ENCODE data around the gene PDZK1IP1.

PDZK1IP1 gene

DNA sequence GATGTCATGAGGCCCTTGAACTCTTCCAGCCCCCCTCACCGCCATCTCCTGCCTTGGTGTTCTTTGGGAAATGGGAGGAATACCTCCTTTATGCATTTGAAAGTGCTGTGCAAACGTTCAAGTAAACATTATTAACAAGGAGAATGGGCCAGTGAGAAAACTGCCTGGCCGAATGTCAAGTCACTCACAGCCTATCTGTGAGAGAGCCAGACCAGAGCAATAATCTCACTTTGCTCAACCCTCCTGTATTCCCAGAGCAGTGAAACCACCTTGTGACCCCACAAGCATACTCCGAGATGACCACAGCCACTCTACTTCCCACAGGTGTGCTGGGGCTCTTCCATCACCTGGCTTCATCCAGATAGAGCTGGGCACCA lies 37.0 kb upstream of the PDZK1IP1 start:
- H3K4me3 ChIP-seq (ENCODE audit: low read length) = no peak overlapping the region
- DNase-seq (ENCODE audit: low read depth) = no peak
- TF ChIP-seq, protein P1, sequence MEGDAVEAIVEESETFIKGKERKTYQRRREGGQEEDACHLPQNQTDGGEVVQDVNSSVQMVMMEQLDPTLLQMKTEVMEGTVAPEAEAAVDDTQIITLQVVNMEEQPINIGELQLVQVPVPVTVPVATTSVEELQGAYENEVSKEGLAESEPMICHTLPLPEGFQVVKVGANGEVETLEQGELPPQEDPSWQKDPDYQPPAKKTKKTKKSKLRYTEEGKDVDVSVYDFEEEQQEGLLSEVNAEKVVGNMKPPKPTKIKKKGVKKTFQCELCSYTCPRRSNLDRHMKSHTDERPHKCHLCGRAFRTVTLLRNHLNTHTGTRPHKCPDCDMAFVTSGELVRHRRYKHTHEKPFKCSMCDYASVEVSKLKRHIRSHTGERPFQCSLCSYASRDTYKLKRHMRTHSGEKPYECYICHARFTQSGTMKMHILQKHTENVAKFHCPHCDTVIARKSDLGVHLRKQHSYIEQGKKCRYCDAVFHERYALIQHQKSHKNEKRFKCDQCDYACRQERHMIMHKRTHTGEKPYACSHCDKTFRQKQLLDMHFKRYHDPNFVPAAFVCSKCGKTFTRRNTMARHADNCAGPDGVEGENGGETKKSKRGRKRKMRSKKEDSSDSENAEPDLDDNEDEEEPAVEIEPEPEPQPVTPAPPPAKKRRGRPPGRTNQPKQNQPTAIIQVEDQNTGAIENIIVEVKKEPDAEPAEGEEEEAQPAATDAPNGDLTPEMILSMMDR (conservative IDR thresholded peaks at IDR 0.05; ENCODE audit: low read length) = no peak

DNA sequence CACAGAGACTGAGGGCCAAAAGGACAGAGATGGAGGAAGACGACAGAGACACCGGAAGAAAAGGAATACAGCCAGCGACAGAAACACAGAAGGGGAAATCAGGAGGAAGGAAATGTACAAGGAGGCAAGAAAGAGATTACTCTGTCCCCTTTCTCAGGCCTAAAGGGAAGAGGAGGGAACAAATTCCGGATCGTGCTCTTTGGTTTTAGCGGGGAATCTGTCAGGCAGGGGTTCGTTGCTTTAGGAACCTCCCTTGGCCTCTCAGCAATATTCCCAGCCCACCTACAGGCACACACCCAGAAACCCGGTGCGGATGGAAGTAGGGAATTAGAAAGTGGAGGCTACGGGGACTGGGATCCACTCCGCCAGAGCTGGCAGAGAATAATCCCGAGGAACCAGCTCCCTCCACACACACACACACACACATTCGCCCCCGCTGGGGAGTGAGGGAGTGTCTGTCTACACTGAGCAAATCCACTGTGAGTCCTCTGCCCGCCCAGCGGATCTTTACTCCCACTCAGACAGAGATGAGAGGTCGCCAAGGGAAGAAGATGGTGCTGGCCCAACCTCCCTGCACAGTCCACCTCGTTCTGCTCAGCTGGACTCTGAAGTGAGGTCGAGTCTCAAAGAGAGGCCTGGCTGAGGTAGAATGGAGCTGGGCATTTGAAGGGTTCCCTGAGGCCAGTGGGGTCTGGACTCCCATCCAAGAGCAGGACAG lies 36.4 kb upstream of the PDZK1IP1 start:
- H3K4me3 ChIP-seq (ENCODE audit: low read length) = no peak overlapping the region
- DNase-seq (ENCODE audit: low read depth) = no peak
- TF ChIP-seq, protein P1 (conservative IDR thresholded peaks at IDR 0.05; ENCODE audit: low read length) = no peak

DNA sequence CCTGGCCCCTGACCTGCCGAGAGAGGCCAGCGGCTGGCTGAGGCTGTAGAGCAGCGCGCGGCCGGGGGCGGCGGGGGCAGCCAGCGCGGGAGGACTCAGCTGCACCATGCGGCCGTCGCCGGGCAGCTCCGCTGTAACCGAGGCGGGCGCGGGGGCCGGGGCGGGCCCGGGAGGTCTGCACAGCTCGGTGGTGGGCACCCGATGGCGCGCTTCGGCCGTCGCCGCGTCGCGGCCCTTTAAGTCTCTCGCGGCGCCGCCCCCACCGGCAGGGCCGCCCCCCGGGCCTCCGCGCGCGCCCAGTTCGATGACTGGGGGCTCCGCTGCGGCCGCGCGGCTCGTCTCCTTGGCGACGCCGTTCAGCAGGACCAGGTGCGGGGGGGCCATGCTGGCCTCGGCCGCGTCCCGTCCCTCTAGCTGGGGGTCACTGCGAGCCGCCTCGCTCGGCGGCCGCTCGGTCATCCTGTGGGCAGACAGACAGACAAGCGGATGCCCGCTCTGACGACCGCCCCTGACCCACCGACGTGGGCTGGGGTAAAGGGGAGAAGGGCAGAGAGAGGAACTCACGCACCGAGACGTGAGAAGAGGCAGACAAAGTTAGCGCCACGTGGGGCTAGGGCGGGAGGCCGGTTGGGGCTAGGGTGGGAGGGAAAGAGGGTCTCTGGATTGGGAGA lies 35.7 kb upstream of the PDZK1IP1 start:
- H3K4me3 ChIP-seq (ENCODE audit: low read length) = no peak overlapping the region
- DNase-seq (ENCODE audit: low read depth) = no peak
- TF ChIP-seq, protein P1 (conservative IDR thresholded peaks at IDR 0.05; ENCODE audit: low read length) = no peak

DNA sequence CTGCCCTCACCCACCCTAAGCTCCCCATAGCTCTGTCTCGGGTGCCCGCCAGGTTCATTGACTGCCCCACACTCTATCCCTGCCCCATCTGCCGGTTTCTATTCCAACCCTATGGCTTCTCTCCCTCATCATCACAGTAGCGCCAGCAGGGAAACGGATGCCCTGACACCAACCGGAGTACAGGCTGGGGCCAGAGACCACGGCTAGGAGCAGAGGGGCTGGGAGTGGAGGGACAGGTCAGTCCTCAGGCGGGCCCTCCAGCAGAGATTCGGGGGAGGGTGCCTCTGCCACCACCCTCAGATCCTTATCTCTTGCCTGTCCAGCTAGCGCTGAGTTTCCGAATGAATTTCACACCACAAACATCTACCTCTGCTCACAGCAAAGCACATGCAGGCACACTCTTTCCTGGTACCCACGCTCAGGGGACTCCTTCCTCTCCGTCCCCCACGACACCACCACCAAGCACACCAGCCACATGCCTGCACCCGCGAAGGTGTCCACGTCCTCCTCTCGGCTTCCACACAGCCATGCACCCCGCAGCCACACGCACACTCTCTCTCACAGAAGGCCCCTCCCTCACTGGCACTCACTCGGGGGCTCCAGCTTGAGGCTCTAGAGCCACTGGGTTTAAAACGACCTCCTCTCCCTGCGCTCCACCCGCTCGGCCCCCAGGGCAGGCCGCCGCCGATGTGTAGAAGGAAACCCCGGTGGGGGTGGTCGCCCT lies 35.0 kb upstream of the PDZK1IP1 start:
- no peak for DNase-seq (ENCODE audit: low read depth)
- TF ChIP-seq, protein P1 (conservative IDR thresholded peaks at IDR 0.05; ENCODE audit: low read length) = no peak
- no peak overlapping the region for H3K4me3 ChIP-seq (ENCODE audit: low read length)

DNA sequence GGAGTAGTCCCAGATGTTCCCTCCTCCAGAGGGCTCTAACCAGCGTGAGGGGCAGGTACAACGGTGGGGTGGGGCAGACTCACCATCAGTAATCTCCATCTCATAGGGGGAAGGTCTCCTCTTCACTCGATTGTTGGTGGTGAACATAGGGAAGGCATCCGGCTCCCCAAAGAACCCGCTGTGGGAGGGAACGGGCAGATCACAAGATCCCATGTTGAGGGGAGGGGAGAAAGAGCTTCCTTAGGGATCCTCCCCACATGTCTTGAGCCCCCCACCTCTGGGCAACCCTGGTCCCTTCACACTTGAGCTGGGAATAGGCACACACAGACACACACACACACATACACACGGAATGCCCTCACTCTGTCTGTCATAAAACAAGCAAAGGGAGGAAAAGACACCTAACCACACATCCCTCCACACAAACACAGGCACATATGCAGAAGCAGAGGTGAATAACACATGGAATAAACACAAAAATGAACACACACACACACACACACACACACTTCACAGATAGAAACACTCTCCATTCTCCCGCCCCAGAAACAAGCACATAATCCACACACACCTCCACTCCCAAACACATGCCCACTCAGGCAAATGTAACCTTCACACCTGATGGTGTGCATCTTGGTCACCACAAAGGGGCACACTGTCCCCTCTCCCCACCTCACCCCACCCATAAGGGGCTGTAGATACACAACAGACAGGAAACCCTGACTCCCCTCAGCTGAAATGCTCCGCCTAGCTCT lies 34.3 kb upstream of the PDZK1IP1 start:
- DNase-seq (ENCODE audit: low read depth) = no peak
- TF ChIP-seq, protein P1 (conservative IDR thresholded peaks at IDR 0.05; ENCODE audit: low read length) = no peak
- H3K4me3 ChIP-seq (ENCODE audit: low read length) = no peak overlapping the region

DNA sequence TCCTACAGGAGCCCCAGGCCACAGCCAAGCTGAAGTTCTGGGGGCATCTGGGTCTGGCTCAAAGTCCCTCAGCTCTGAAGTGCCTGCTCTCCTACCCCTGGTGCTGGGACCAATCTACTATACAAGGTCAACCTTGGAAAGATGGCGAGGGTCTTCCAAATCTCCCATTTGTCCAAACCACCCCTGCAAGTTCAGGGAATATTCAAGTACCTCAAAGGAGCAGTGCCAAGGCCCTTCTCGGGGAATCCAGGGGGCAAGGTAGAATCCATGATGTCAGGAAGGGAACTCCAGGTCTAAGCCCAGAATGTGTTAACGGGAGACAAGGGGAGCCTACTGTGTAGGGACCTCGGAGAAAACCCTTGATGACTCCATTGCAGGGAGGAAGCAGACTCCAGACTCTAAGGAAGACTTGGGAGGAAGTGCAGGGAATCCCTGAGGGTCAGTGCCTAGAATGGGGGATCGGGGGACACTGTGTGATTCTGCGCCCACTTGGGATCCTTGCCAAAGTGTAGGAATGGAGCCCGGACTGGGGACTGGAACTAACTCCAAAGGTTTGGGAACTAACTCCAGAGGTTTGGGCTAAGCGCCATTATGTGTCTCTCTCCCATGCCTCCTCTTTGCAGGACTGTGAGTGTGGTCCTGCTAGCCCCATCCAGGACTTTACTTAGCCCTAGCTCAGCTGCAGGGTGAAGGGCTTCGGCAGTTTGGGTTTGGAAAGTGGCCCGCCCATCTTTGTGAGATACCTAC lies 33.5 kb upstream of the PDZK1IP1 start:
- DNase-seq (ENCODE audit: low read depth) = no peak
- no peak overlapping the region for H3K4me3 ChIP-seq (ENCODE audit: low read length)
- TF ChIP-seq, protein P1 (conservative IDR thresholded peaks at IDR 0.05; ENCODE audit: low read length) = no peak

Data from AG10803 (cell line).